ENCODE measurements around the gene SLC1A2. TPM values are rescaled to one million over a fixed set of nuclear protein-coding genes. Genes with fewer than 3 reads are reported as not detected.

The SLC1A2 gene
- total RNA-seq, 4 donors from 2014 or later: 0.84 to 2.1 (median 1.2) TPM

DNA sequence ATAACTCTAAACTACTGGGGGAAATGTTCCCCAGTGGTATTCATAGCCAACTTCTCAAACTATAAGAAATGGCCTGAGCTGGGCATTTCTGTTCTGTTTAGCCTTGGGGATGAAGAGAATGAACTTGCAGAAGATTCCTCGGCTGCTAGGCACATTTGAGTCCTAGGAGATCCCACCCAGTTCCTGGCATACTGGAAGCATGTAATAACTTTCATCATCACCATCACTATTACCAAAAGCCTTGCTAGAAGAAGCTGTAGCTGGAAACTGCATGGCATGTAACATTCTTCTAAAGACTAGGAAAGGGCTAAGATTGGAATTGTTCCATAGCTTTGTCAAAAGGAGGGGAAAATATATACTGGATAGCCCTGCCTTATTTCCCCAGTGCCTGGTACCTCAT is 40.1 kb upstream of the SLC1A2 start:
- H3K4me3 ChIP-seq (ENCODE audit: low read depth, poor library complexity, severe bottlenecking): no peak overlapping the region
- 71 to 100% methylated on average over 1 of the region's 1 CpG for WGBS, 2 donors
- TF ChIP-seq, protein P1, sequence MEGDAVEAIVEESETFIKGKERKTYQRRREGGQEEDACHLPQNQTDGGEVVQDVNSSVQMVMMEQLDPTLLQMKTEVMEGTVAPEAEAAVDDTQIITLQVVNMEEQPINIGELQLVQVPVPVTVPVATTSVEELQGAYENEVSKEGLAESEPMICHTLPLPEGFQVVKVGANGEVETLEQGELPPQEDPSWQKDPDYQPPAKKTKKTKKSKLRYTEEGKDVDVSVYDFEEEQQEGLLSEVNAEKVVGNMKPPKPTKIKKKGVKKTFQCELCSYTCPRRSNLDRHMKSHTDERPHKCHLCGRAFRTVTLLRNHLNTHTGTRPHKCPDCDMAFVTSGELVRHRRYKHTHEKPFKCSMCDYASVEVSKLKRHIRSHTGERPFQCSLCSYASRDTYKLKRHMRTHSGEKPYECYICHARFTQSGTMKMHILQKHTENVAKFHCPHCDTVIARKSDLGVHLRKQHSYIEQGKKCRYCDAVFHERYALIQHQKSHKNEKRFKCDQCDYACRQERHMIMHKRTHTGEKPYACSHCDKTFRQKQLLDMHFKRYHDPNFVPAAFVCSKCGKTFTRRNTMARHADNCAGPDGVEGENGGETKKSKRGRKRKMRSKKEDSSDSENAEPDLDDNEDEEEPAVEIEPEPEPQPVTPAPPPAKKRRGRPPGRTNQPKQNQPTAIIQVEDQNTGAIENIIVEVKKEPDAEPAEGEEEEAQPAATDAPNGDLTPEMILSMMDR (IDR thresholded peaks at IDR 0.05): no peak
- no peak for TF ChIP-seq POLR2A (IDR thresholded peaks at IDR 0.05)
- DNase-seq (ENCODE audit: low spot score in 2 of 2): no peak
- intact Hi-C loops (cut with DNase I; ENCODE audit: low total_unique reads): no loop called here

DNA sequence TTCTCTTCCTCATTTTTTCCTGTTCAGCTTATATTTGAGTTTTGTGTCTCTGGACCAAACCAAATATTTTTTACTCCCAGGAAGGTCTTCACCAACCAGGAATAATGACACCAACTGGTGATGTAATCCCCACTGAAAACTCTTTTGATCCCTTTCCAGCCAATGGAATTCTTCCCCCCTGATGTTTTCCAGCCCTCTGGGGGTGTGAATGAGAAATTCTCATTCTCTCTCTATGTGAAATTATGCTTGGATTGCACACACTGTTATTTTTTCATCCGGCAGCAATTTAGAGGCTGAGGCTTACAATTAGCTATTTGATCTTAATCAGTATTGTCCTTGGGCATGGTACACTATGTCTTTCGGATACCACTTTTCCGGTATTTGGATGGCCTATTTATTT is 39.5 kb upstream of the SLC1A2 start:
- 55 to 68% methylated on average over 3 of the region's 3 CpGs for WGBS, 2 donors
- H3K4me3 ChIP-seq (ENCODE audit: low read depth, poor library complexity, severe bottlenecking): no peak overlapping the region
- no peak for DNase-seq (ENCODE audit: low spot score in 2 of 2)

DNA sequence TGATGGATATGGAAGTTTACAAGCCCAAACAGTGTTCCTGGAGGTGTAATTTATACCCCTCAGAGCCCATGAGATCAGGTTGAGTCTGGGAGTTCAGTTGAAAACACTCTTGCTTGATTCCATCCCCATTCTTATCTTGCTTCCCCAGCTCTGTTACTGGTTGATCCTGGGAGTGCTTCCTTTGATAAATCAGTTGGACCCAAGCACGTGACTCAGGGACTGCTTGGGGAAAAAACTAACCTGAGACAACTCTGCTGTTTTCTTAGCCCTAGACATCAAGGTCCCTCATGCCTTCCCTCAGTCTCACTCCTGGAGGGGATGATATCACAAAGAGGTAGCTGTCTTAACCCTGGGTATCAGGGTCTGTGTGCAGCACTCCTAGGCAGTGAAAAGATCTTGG is 35.0 kb upstream of the SLC1A2 start:
- 68 to 88% methylated on average over 1 of the region's 1 CpG for WGBS, 2 donors
- intact Hi-C loops (cut with DNase I; ENCODE audit: low total_unique reads): no loop called here
- no peak for DNase-seq (ENCODE audit: low spot score in 2 of 2)
- no peak overlapping the region for H3K4me3 ChIP-seq (ENCODE audit: low read depth, poor library complexity, severe bottlenecking)
- TF ChIP-seq POLR2A (IDR thresholded peaks at IDR 0.05): no peak
- TF ChIP-seq, protein P1 (IDR thresholded peaks at IDR 0.05): no peak

More for the DNA sequence above, 39.5 kb upstream of the SLC1A2 start:
- intact Hi-C loops (cut with DNase I; ENCODE audit: low total_unique reads): no loop called here
- TF ChIP-seq POLR2A (IDR thresholded peaks at IDR 0.05): no peak

DNA sequence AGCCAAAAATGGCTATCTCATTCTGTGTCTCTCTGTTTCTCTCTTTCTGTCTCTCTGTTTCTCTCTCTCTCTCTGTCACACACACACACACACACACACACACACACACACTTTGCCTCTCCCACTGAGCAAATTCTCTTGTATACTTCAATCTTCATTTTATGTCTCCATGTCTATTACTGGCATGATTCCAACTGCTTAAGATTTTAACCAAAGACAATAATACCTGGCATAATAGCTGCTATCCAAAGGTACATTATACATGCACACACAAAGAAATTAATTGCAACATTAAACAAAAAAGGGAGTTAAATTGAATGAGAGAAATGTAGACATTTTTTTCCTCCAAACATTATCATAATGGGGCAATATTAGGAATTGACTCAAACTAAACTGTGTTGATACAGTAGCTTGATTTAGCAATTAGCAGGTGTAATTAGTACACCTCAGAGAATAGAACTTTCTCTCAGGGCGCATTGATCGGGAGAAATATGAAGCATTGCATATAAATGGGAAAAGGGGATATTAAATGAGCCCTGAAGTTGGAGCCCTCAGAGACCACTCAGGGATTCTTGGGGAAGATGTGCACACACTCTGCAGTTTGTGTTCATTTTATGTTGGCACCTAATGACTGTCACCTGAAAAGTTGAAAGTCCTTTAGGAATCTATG is 17.4 kb upstream of the SLC1A2 start:
- no peak for DNase-seq (ENCODE audit: low spot score in 2 of 2)
- 93 to 95% methylated on average over 2 of the region's 2 CpGs for WGBS, 2 donors
- intact Hi-C loops (cut with DNase I; ENCODE audit: low total_unique reads): no loop called here
- no peak for TF ChIP-seq POLR2A (IDR thresholded peaks at IDR 0.05)
- TF ChIP-seq, protein P1 (IDR thresholded peaks at IDR 0.05): no peak
- no peak overlapping the region for H3K4me3 ChIP-seq (ENCODE audit: low read depth, poor library complexity, severe bottlenecking)

DNA sequence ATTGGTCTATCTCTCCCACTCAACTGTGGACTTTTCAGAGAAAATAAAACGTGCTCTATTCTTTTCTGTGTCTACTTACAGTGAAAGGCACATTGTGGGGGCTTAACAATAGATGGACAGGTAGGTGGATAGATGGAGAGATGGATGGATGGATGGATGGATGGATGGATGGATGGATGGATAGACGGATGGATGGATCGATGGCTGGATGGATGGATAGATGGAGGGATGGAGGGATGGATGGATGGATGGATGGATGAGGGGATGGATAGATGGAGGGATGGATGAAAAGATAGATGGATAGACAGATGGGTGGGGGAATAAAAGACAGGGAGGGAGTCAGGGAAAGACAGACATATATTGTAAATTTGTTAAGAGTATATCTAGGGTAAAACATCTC is 14.2 kb upstream of the SLC1A2 start:
- no peak for TF ChIP-seq POLR2A (IDR thresholded peaks at IDR 0.05)
- TF ChIP-seq, protein P1 (IDR thresholded peaks at IDR 0.05): no peak
- no peak for DNase-seq (ENCODE audit: low spot score in 2 of 2)
- H3K4me3 ChIP-seq (ENCODE audit: low read depth, poor library complexity, severe bottlenecking): no peak overlapping the region
- WGBS, 2 donors: 77 to 80% methylated on average over 3 of the region's 3 CpGs
- intact Hi-C loops (cut with DNase I; ENCODE audit: low total_unique reads): no loop called here

DNA sequence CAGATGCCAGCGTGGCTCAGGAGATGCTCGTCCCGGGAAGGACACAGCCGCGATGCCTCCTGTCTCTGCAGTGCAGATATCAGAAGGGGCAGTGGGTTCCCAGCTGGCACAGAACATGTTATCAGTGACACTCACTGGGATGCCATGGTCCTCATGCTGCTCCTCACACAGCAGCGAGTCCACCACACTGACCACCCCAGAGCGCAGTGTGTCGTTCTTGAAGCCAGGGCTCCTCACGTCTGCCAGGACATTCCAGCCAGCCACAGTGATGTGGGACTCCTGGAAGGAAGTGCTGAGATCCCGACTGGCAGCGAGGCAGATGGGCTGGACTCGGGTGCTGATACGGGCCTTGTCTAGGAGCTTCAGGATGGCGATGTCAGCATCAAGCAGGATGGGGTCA is 13.1 kb upstream of the SLC1A2 start:
- no peak for DNase-seq (ENCODE audit: low spot score in 2 of 2)
- H3K4me3 ChIP-seq (ENCODE audit: low read depth, poor library complexity, severe bottlenecking): no peak overlapping the region
- TF ChIP-seq POLR2A (IDR thresholded peaks at IDR 0.05): no peak
- TF ChIP-seq, protein P1 (IDR thresholded peaks at IDR 0.05): no peak
- WGBS, 2 donors: 94 to 95% methylated on average over 14 of the region's 14 CpGs
- intact Hi-C loops (cut with DNase I; ENCODE audit: low total_unique reads): no loop called here

Data from lower leg skin (tissue), 4 donors.